HG03432 (cell line): ENCODE measurements around the gene CHGA.

ENCODE experiments used
- ATAC-seq: cut with Tn5 transposase; IDR thresholded peaks from one replicate; pipeline ENCODE4 v1.9.1; 2021; ENCODE audit warnings: mild to moderate bottlenecking, moderate library complexity; ENCODE audit not compliant: unreplicated experiment

The CHGA gene

DNA sequence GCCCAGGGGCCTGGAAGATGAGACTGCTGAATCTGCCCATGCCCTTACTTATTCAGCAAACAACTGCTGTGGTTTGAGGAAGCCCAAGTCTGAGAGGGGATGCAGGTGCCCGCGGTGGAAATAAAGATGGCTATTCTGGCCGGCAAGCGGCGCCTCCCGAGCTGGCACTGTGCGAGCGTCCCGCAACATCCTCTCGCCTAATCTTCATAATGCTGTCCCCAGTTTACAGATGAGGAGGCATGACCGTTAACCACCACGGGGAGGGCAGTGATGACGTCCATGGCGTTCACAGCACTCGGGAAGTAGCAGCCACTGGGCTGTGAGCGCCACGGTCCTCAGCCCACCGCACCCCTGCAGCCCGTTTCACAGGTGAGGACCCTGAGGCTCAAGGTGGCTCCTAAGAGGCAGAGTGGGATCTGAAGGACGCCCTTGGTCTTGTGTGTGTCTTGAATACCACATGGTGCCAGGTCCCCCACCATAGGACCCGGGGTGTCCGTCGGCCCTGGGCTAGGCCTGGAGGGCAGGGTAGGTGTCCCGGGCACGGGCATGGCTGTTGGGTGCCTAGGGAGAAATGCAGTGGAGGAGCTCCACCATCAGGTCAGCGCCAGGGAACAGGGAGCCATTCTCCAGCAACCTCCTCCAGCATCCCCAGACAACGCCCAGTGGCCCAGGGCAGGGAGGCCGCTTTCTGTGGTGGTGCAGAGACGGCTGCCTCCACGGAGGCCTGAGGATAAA is 20.2 kb downstream of the CHGA start:
- no peak for ATAC-seq

DNA sequence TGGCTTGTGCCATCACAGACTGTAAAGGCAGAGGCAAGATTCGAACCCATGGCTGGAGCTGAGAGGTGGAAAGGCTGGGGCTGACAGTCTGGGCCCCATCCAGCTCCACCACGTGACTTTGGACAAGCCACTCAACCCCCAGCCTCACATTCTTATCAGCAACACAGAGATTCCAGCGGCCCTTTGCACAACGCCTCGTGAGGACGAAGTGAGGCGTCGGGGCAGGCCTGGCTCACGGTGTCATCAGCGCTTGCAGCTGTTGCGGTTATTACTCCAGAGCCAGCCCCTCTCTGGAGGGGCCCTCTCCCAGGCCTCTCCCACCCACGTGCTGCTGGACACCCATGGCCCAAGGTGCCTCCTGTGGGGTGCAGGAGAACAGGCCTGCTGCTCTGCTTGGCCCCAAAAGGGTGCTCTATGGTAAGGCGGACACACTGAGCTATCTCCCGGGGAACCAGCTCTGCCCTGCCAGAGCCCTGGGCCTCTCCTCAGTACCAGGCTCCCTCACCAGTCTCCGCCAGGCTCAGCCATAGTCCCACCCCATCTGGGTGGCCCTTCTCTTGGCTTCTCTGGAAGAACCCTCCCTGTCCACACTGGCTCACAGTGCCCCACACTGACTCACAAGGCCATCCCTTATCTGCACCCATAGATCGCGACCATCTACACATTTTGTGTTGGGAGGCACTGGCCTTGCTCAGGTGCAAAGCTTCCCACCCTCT is 21.1 kb downstream of the CHGA start:
- ATAC-seq: no peak

DNA sequence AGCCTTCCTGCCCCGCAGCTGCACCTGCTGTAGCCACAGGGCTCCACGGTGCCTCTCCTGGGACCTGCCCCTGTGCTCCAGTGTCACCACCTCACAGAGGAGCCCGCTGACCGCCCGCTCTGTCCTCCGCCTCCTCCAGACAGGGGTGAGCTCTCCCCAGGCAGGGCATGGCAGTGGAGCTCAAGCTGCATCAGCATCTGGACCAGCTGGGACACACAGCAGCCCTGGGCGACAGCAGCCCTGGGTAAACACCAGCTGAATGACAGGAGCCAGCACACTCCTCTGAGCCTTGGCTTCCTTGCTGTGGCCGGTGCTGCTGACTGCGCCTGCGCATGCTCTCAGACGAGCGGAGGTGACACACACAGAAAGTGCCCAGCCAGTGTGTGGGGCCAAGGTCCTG is 22.0 kb downstream of the CHGA start:
- no peak for ATAC-seq

DNA sequence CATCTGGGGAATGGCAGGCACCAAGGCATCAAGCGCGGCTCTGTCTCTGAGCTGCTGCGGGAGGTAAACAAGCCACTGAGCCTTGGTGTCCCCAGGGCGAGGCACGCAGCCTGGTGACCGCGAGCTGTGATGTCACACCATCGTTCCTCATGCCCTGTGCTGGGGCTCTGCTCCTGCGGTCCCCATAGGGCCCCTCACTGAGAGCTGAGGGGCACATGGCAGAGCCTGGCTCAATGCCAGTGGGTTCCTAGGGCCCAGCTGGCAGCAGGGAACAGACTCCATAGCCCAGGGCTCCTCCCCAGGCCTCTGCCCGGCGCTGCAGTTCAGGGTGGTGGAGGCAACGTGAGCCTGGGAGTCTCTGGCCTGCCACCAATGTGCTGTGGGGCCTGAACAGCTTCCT is 22.6 kb downstream of the CHGA start:
- no peak for ATAC-seq

DNA sequence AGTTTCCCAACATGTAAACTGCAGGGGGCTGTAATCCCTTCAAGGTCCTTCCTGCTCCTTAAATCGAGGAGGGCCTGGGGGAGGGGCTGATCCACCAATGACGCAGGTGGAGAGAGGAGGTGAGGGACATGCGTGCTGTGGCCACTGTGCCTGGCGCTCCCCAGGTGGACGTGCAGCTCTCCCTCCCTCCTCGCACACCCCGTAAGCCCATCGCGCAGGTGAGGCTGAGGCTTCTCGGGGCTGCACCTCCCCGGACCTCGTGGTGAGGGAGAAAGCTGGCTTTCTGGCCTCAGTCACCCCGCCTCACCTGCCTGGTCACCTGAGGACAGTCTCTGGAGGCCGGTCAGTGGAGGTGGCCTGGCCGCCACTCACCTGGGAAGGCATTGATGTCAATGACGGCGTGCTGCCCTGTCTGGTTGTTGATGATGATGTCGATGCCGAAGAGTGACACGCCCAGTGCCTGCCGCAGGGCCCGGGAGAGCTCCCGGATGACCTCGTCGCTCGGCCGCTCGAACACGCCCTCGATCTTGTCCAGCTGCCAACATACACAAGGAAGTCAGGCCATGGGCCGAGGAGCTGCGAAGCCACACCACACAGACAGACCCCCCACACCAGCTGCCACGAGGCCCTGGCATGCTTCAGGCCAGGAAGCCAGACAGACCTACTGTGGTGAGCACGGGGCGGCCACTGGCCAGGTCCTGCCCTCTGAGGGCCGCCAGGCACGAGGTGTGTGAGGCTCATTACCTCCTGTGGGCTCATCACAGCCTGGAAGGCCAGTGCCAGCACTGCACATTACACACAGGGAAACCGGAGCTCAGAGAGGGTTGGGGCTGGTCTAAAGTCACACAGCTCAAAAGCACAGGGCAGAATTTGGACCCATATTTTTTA is 23.3 kb downstream of the CHGA start:
- ATAC-seq: no peak

DNA sequence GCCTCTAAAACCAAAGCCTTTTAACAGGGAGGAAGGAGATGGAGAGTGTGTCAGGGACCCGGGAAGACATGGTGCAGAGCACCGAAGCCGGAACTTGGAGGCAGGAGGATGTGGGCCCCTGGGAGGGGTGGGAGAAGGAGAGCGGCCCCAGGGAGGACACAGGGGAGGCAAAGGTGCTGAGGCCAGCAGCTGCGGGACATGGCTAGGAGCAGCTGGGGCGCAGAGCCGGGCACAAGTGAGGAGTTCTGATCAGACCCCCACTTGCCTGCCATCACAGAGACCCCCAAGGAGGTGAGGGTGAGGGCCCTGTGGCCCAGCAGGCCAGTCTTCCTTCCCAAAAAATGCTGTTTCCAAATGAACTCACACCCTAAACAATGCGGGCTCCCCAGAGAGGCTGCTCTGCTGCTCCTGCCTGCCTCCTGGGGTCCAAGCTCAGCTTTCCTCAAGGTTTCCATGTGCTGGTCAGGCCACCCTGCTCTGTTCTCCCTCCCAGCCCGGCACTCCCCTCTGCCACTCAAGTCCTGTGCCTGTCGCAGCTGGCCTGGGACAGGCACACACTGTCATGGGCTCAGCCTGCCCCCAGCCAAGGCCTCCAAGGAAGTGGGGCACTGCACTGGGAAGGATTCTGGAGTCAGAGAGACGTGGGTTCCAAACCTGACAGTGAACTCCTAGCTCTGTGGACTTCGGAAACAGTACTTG is 24.0 kb downstream of the CHGA start:
- no peak for ATAC-seq

DNA sequence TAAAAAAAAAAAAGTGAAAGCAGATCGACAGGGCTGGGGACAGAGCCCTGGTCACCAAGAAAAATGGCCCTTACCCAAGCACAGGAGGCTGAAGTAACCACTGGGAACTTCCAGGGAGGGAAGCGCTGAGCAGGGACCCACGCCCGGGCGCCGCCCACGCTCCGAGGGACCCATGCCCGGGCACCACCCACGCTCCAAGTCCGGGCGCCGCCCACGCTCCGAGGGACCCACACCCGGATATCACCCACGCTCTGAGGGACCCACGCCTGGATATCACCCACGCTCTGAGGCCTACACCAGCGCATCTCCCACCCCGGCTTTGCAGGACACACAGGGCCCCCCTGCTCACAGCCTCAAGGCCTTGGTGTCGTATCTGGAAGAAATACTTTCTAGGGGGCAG is 25.7 kb downstream of the CHGA start:
- no peak for ATAC-seq

DNA sequence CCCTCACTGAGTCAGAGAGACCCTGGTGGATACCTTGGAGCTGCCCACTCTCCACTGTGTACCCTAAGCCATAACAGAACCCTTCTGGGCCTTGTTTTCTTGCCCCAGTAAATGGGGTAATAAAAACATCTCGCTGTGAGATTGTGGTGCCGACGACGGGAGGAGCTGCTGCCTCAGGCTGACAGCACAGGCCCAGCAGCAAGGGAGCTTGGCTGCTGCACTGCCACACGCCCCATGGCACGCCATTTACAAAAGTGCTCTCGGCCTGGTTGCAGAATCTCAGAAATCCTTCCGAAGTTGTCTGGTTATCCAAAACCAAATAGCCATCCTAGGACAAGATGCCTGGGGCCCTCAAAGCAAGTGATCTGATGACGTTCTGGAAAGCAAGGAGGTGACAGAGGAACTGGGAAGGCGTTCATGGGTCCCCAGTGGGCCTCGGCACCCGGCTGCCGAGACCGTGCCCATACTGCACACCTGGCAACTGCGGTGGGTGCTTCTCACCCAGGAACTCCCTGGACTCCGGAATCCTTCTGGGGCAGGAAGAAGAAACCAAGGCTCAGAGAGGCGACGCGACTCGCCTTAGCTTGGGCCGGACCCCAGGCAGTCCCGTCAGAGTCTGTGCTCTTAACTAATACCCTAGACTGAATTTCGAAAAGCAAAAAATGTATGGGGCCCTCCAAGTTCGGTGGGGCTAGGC is 26.7 kb downstream of the CHGA start:
- no peak for ATAC-seq

DNA sequence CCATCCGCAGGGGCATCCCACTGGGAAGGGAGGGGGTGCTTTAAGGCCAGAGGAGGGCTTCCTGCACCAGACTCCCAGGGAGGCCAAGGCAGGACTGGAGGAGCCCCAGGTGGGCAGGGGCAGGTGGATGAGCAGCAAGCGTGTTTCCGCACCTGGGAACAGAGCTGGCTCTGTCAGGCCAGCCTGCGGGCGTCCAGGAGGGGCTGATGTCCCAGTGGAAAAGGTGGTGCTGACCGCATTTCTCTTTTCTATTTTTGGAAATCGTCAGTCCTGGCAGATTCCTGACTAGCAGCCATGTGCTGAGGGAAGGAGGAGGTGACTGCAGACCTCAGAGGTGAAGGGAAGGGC is 27.2 kb downstream of the CHGA start:
- no peak for ATAC-seq

DNA sequence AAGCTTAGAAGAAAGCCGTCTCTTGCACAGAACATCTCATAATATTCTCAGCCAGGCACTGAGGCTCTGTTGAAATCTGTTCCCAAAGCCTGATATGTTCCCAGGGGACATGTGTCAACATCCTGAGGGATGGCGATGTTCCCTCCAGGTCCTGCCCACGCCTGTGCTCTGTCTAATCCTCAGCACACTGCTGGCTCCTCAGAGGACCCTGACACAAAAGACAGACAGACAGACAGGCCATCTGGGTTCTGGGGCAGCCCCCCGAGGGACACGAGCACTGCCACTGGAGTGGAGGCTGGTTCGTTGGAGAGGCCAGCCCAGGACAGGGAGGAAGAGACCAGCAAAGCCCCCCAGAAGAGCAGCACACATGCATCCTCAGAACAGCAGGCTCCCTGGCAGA is 27.8 kb downstream of the CHGA start:
- ATAC-seq: no peak

DNA sequence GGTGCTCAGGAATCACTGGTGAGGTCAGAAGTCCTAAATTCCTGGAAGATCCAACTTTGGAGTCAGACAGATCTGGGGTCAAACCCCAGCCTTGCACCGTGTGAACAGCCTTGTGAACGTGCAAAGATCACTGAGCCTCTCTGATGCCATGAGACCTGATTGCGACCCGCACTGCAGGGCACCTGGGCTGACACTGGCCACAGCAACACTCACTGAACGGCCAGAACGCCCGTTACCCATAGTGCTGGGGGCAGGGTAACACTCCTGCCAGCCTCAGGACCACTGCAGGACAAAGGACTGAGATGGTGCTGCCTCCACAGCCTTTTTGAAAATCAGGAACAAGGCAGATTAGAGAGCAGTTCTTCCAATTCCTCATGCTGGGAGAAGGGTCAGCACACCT is 28.3 kb downstream of the CHGA start:
- no peak for ATAC-seq

DNA sequence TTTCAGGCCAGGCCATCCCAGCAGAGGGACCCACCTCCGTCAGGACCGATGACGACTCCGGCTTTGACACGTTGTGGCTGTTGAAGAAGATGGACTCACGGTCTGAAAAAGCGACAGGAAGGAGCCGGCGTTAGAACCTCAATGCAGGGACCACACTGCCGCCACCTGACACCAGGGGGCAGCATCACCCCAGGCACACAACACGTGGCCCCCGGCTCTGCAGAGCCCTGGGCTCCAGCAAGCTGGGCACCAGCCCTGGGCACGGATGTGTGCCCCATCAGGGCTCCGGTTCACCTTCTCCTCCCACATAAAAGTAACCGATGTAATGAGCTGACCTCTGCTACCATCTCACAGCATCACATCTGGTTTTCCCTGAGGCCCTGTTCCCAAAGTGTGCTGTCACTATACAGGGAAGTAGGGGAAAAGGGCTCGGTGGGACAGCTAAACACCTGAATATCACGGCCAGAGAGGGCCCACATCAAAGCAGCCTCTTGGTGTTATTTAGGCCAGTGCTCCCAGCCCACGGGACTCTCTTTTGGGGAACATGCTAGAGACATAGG is 29.0 kb downstream of the CHGA start:
- ATAC-seq: peak; percentile 81

DNA sequence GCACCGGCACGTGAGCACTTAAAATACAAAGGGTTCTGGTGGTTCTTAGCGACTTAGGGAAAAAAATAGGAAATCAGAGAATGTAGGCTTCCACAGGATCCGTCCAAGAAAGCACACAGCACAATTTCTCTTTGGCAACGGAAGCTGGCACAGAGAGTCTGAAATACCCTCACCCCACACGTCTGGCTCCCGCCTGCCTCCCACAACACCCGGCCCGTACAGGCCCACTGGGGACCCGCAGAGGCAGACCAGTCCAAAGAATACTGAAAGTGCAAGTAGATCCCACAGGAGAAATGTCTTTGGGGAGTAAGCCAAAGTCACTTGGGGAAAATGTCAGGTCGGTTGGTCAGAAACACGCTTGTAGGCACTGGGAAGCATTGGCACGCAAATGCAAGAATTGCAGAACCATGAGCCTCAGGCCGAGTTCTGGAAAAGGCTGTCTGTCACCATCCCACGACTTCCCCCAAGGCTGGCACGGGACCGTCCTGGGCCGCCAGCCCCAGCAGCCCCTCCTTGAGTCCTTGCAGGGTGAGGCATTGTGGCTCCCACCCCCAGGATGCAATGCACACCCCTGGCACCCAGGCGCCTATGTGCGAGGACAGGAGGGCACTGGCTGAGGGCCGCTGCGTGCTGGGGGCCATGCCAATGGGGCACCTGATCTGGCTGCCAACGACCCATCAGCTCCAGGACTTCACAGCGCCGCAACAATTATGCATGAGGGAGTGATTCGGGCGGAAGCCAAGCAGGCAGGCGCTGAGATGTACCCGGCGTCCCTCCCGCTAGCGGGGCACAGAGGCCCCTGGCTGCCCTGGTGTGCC is 29.7 kb downstream of the CHGA start:
- ATAC-seq: no peak

DNA sequence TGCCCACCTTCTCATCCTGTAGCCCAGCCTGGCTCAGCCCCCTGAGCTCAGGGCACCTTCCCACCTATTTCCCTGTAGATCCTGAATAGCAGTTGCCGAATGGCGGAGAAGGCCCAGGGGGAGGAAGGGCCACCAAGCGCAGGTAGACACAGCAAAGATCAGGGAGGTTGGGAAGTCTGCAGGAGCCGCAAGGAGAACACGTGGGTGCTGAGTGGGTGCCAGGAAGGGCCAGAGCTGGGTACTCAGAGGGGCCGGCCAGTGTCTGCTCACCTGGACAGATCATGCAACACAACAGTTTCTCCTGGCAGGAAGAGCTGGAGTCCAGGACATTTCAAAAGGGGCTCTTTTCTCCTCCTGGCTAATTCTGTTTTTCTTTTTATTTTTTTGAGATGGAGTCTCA is 30.6 kb downstream of the CHGA start:
- no peak for ATAC-seq

DNA sequence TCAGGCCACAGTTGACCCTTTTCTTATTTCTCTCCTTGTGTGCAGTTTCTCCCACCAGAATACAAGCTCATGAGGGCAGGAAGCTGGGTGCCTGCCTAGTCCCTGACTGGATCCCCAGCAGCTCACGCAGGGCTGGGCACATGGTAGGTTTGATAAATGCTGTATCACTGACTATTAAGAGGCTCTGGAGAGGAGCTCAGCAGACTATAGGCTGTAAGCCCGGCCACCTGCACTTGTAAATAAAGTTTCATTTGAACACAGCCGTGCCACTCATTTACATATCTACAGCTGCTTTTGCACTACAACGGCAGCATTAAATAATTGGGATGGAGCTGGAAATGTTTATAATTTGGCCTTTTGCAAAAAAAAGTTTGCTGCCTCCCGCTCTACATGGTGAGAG is 32.0 kb downstream of the CHGA start:
- no peak for ATAC-seq

DNA sequence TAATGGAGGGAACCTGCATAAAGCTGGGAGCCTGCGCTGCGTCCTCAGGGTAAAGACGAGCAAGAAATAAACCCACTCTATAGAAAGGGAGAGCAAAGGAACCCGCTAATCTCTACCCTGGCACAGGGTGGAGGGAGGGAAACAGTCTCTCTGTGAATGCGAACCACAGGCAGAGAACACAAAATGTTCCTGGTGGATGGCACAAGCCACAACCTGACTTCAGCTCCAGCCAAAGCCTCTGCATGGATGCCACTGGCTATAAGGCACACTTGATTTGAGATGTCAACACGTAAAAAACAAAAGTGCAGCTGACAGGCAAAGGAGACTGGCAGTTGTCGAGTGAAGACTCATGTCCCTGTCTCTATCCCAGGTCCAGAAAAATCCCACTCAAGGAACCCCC is 32.4 kb downstream of the CHGA start:
- no peak for ATAC-seq

DNA sequence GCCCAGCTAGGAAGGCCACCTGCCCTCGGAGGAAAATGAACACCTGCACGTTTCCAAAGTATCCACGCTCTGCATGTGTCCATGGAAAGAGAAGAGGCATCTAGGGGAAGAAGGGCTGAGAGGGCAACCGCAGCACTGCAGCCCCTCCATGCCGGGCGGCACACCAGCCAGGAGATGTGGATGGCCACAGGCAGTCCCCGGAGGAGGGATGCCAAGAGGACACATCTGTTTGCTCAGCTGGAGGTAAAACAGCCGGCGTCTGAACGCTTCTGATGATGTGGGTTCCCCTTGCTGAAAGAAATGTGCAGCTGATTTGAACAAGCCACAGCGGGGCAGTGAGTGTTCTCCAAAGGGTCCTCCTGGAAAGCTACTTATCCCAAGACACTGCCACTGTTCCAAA is 34.0 kb downstream of the CHGA start:
- no peak for ATAC-seq

DNA sequence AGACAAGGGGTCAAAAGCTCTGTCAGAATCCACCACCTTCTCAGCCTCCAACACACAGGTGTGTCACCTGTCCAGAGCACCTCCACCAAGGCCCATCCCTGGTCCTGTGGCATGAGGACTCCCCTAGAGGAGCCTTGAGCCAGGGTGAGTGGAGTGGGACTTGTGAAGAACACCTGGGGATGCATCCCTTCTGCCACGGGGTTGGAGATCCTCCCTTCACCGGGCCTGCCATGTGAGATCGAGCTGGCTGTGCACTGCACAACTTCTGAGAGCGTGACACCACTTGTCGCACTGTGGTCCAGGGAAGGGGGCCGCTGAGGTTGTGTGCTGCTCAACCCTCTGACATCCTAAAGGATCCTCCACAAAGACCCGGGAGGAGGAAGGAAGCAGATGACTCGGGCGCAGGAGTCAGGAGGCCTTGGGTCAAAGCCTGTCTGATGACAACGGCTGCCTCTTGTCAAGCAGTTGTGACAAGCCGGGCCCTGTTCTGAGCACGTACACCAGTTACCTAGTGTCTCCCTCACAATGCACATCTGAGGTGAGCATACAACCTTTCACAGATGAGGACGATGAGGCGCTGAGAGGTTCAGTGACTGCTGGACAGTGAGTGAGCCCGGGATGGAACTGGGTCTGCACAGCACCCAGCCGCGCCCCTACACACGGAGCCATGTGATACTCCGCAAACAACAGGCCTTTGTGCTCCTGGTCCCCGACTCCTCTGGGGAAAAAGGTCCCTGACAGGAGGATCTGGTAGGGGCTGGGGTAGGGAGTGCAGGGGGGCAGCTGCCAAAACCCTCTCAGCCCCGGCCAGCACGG is 35.6 kb downstream of the CHGA start:
- no peak for ATAC-seq

DNA sequence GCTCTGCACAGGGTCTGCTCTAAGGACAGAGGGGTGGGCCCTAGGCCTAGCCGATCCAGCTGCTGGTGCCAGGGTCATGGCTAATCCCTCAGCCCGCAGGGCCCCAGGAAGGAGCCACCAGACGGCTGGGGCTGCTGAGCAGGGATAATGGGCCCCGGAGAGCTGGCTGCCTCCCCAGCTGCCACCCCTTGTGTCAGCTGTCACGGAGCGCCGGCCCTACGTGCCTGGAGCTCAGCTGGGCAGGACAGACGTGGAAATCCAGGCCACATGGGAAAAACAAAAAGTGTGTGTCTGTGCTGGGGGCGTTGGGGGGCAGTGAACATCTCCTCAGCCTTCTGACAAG is 36.2 kb downstream of the CHGA start:
- ATAC-seq: no peak
